Measurements from ENCODE around the gene CRTAC1. TPM values are rescaled to one million over a fixed set of nuclear protein-coding genes. Genes with fewer than 3 reads are reported as not detected.

Gene CRTAC1
- total RNA-seq, 1 experiment from 2014 or later: 0.46 TPM

DNA sequence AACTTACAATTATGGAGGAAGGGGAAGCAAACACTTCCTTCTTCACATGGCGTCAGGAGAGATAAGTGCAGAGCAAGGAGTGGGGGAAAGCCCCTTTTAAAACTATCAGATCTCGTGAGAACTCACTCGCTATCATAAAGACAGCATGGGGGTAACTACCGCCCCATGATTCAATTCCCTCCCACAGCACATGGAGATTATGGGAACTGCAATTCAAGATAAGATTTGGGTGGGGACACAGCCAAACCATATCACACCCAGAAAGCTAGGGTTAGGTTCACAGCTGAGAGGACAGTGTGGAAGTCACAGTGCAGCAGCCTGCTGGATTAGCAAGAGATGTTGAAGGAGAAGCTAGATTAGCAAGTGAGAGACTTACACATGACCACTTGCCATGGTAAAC lies 81.6 kb downstream of the CRTAC1 start:
- Histone ChIP-seq H2BK120ac (ENCODE audit: low read depth, low read length, poor library complexity, severe bottlenecking) (no peak overlapping the region), H2AFZ (ENCODE audit: low read length) (no peak overlapping the region), H3K23ac (ENCODE audit: insufficient read length, low read depth, low read length) (no peak overlapping the region), H4K91ac (ENCODE audit: insufficient read length, low read depth, low read length) (no peak overlapping the region), H3K14ac (ENCODE audit: insufficient read depth, low read length) (no peak overlapping the region; the same call in 1 of the 2 replicates), H3K56ac (ENCODE audit: insufficient read length, low read depth, low read length) (no peak overlapping the region), H3K27me3 (ENCODE audit: insufficient read depth, low read length) (no peaks in the 10 kb centered on the region), H4K8ac (replicated peaks; ENCODE audit: insufficient read length, low read depth, low read length) (no peak overlapping the region), H3K79me1 (ENCODE audit: insufficient read depth, low read depth, low read length, poor library complexity, severe bottlenecking) (no peaks in the 10 kb centered on the region), H4K5ac (ENCODE audit: insufficient read length, low read depth, low read length) (no peak overlapping the region), H3K18ac (ENCODE audit: insufficient read length, low read depth, low read length) (no peak overlapping the region), H3K4me1 (ENCODE audit: insufficient read depth, low read length) (no peaks in the 10 kb centered on the region), H2BK5ac (ENCODE audit: insufficient read length, low read length) (no peak overlapping the region), H3K4ac (ENCODE audit: low read depth, low read length) (no peak overlapping the region), H3K27ac (ENCODE audit: insufficient read length, low read depth, low read length) (no peak overlapping the region), H3K9ac (ENCODE audit: extremely low read depth, insufficient read length, low read length) (no peak overlapping the region), H3K9me3 (ENCODE audit: control insufficient read depth, low read depth, low read length) (no peaks in the 10 kb centered on the region), H2BK12ac (ENCODE audit: insufficient read length, low read depth, low read length) (no peak overlapping the region), H3K4me2 (ENCODE audit: insufficient read depth, insufficient read length, low read length) (no peak overlapping the region), H2AK5ac (ENCODE audit: insufficient read length, low read length) (no peak overlapping the region), H3K79me2 (ENCODE audit: insufficient read depth, low read length) (no peaks in the 10 kb centered on the region), H4K20me1 (ENCODE audit: control insufficient read depth, insufficient read depth, insufficient read length) (no peaks in the 10 kb centered on the region), H2BK20ac (ENCODE audit: low read depth, low read length, poor library complexity, severe bottlenecking) (no peak overlapping the region), H3T11ph (ENCODE audit: low read length) (no peak overlapping the region), H3K23me2 (ENCODE audit: insufficient read length, low read depth, low read length, poor library complexity, severe bottlenecking) (no peaks in the 10 kb centered on the region), H2BK15ac (ENCODE audit: low read depth, low read length) (no peak overlapping the region)
- no peak overlapping the region for H3K4me3 Mint-ChIP-seq
- peaks cover 31% of the 10 kb centered on the region for H3K27me3 Mint-ChIP-seq (ENCODE audit: low read depth)
- no peak for DNase-seq
- H3K9me3 Mint-ChIP-seq: peaks cover 4 to 12% of the 10 kb centered on the region in 2 experiments; a peak in 4 of 5 replicates
- no peaks in the 10 kb centered on the region for H3K36me3 Mint-ChIP-seq (ENCODE audit: insufficient read depth in 1 of 3, low read depth in 3 of 3)
- TF ChIP-seq, protein P1, sequence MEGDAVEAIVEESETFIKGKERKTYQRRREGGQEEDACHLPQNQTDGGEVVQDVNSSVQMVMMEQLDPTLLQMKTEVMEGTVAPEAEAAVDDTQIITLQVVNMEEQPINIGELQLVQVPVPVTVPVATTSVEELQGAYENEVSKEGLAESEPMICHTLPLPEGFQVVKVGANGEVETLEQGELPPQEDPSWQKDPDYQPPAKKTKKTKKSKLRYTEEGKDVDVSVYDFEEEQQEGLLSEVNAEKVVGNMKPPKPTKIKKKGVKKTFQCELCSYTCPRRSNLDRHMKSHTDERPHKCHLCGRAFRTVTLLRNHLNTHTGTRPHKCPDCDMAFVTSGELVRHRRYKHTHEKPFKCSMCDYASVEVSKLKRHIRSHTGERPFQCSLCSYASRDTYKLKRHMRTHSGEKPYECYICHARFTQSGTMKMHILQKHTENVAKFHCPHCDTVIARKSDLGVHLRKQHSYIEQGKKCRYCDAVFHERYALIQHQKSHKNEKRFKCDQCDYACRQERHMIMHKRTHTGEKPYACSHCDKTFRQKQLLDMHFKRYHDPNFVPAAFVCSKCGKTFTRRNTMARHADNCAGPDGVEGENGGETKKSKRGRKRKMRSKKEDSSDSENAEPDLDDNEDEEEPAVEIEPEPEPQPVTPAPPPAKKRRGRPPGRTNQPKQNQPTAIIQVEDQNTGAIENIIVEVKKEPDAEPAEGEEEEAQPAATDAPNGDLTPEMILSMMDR (conservative IDR thresholded peaks at IDR 0.05): no peak
- H3K27ac Mint-ChIP-seq: no peak overlapping the region; a peak in 1 of 7 replicates
- H3K4me1 Mint-ChIP-seq: peaks cover 3 to 5% of the 10 kb centered on the region in 2 experiments; a peak in 3 of 4 replicates
- no CpG with 5 or more reads among the region's 4 CpGs for WGBS (ENCODE audit: extremely low coverage, insufficient read length, low lambda C conversion rate)

Data from H9 (cell line).